HG03039 (cell line): ENCODE results near the gene RASAL3.
A peak's percentile ranks its signal among the peaks of the same experiment; 100 is the strongest.
"Not testable (repeated sequence)": the region's sequence is repeated elsewhere in the genome, so short reads cannot be mapped to it uniquely, and the experiment has no call there.

Source experiments
- ATAC-seq: cut with Tn5 transposase; IDR thresholded peaks from one replicate; pipeline ENCODE4 v1.9.1; 2021; ENCODE audit warnings: mild to moderate bottlenecking, moderate library complexity; ENCODE audit not compliant: unreplicated experiment

The RASAL3 gene

DNA sequence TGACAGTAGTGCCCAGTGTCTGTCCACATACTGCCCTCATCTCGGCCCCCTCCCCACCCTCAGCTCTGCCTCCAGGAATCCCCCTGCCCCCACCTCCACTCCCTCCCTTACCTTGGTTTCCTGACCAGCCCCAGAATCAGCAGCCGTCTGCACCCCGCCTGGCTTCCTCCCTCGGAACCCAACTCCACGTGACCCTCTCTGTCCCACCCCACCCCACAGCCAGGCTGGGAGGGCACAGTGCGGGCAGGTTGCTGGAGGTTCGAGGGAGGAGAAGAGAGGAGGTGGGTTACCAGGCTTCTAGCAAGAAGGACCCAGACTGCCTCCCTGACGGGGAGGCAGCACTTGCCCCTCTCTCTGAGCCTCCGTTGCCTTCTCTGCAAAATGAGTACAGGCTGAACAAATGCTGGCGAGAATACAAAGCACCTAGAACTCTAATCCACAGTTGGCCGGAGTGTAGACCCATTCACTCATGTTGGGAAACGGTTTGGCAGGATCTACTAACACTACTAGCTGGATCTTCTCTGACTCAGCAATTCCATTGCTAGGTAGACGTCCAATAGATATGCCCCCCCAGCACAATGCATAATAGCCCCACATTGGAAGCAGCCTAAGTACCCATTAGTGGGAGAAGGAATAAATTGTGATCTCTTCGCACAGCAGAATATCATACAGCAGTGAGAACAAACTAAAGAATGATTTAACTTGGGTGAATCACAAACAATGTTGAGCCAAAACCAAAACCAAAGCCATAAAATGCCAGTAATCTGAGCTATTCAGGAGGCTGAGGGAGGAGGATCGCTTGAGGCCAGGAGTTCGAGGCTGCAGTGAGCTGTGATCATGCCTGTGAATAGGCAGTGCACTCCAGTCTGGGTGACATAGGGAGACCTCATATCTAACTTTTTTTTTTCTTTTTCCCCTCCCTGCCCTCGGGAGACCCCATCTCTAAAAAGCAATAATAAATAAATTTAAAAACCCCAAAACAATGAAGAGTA is at the start of gene RASAL3:
RASAL3 (minus strand) TSS at position 151 of the 992 bp plus-strand sequence. CDS start 186 bp downstream, outside the sequence.
- ATAC-seq = peak; percentile 37

DNA sequence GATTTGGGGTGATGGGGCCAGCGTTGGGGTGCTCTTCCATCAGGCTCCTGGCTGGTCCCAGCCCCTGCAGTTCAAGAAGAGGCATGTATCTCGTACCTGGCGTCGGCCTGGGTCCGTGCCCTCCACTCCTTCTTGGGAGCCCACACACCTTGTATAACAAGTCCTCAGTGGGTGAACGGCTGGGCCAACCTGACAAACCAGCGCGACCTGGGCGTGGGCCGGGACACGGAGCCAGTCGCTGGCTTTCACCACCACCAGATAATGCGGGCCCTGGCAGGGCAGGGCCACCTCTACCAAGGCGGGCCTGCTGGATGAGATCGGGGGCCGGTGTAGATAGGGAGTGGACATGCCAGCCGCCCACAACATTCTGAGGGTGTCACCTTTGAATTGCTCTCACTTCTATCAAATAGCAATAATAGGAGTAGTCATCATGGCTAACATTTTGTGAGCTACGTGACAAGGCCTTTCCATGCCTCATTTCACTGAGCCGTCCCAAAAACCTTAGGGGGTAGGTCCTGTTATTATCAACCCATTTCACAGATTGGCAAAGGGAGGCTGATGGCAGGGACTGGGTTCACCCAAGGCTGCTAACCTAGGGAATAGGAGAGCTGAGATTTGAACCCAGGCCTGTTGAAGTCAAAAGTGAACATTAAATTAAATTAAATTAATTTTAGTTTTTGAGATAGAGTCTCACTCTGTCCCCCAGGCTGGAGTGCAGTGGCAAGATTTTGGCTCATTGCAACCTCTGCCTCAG is 47.5 kb upstream of the RASAL3 start:
- ATAC-seq = no peak

DNA sequence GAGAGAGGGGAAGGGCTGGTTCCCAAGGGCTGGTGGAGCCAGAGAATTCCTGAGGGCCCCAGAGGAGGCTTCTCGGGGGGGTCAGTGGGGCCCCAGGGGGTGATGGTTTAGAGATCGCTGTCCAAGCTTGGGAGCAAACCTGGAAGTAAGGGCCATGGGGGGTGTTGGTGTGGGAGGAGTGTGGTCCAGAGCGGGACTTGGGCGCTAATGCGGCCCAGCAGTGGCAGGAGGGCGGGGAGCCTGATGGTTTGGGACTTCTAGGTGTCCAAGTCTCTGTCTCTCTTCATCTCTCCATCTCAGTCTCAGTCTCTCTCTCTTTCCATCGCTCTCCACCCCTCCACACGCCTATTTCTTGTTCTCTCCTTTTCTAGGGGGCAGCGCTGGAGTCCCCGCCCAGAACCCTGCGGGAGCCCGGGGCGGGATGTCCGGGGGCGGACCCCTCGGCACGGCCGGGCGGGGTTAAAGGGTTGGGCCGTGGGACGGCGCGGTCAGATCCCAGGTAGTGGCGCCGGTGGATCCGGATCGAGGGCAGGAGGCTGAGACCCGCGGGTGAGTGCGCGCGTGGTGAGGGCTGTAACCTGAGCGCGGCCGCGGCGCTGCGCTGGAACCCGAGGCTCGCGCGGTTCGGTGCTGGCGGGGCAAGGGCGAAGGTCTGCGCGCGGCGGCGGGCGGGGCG is 43.8 kb upstream of the RASAL3 start, which contains the start of gene CYP4F22:
CYP4F22 (plus strand) TSS at position 491 of the 676 bp plus-strand sequence. CDS start 16,812 bp downstream, outside the sequence.
- no peak for ATAC-seq

DNA sequence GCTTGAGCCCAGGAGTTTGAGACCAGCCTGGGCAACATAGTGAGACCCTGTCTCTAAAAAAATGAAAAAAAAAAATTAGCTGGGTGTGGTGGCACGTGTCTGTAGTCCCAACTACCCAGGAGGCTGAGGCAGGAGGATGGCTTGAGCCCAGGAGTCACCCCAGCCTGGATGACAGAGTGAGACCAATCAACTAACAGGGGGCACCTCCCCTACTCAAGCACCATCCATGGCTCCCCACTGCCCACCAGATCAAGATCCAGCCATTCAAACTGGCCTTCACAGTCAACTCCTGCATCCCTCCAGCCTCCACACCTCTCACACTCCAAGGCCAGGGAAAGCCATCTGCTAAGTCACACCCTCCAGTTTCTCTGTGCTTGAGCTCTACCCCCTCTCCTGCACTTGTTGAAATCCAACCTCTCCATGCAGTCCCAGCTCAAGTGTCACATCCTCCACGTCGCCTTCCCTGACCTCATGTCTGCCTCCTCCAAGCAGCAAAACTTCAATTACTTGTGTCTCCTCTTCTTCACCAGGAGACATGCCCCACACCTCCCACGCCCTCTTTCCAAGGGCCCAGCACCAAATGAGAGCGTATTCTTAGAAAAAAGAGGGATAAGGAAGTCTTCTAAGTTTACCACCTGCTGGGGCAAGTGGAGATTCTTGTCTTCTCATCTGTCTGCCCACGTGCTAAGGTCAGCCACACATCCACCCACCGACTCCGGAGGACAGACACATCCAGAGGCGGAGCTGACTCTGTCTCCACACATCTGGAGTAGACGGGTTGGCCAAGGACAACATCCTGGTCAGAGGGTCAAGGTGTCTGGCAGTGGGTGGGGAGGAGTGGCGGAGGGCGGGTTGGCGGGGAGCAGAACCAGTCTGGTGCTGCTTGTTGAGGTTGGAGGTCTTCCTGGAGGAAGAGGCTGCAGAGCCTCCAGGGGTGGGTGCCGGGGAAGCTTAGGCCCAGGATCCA is 43.0 kb upstream of the RASAL3 start:
- no peak for ATAC-seq

DNA sequence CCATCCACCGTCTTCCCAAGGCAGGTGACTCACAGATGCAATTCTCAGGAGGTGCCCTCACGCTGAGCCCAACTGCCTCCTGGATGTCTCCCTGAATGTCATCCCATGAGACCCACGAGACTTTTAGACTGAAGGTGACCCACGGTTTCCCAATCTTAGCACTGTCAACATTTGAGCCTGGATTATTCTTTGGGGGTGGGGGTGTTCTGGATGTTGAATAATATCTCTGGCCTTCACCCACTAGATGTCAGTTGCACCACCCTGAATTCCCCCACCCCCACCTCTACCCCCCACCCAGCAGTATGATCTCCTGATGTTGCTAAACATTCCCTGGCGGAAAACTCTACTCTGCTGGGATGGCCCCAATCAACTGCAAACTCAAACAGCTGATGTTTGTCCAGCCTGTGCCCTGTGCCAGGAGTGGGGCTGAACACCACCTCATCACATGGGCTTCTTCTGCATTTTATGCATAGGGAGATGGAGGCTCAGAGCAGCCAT is 41.8 kb upstream of the RASAL3 start:
- ATAC-seq = no peak

DNA sequence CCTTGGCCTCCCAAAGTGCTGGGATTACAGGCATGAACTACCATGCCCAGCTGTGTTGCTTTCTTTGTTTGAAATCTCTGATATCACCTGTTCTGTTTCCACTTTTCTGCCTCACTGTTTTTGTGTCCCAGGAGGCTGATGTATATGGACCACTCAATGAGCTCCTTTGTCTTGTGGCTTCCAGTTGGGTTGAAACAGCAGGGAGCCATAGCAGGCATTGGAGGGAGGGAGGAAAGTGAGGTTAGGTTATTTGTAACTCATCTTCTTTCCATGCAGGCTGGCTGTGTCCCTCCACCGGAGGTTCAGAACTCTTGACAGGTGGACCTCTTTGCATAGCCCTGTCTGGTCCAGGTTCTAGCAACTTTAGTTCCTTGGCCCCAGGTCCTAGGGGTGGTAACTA is 37.9 kb upstream of the RASAL3 start:
- ATAC-seq = no peak

DNA sequence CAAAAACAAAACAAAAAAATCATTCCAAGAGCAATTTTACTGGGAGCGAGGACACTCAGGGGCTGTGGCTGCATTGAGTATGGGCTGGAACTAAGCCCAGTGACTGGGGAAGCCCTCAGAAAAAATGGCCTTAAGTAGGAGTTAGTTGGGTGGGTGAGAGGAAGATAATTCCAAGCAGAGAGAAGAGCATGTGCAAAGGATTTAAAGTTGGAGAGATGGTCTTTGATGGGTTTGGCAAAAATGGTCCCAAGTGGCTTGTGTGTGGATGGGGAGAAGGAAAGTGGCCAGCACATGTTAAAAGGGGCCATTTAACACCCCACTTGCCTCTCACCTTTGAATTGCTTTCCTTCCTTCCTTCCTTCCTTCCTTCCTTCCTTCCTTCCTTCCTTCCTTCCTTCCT is 37.3 kb upstream of the RASAL3 start:
- no peak for ATAC-seq

DNA sequence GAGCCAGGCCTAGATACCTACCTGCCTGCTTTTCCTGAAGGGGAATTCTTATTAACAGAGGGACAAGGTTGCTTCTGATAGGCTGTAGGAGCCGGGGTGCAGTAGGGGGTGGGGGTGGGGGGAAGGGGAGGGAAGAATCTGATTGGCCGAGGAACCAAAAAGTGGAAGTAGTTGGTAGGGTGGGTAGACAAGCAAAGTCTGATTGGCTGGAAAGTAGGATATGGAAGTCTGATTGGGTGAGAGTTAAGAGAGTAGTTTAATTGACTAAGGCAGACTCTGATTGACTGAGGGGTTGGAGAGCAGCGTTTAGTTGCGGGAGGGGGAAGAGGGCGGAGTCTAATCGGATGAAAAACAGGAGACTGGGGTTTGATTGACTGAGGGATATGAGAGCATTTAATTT is 34.6 kb upstream of the RASAL3 start:
- no peak for ATAC-seq

DNA sequence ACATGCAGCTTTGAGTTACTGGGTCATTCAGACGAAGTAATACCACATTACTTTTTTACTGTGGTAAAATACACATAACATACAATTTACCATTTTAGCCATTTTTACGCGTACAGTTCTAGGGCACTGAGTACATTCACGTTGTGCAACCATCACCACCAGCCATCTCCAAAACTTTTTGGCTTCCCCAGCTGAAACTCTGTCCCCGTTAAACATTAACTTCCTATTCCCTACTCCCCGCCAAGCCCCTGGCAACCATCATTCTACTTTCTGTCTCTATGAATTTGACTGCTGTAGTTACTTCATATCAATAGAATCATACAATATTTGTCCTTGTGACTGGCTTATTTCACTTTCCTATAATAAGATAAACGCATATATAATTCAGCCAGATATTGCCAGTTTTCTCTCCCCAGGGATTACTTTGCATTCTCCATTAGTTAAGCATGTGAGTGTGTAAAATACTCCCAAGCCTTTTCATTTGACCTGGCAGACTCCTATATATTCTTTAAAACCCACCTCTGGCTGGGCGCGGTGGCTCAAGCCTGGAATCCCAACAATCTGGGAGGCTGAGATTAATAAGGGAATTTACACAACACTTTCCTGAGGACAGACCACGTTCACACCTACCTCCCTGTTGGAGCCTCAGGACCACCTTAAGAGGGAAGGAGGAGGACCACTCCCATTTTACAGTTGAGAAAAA is 34.0 kb upstream of the RASAL3 start:
- ATAC-seq = no peak

DNA sequence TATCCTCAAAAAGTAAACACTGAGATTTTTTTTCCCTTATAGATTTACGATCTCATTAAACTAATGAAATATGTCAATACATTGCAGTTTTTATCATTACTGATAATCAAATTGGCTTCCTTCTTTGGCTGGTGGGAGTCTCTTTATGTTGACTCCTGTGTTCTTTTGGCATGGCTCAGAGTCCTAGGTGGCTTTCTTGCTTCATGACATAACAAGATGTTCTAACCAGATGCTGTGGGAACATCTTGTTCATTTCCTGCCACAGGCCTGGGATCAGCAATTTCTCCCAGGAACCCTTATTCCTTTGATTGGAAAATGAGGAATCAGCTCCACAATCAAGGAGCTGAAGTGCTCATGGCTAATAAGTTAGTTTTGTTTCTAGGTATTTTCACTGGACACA is 30.8 kb upstream of the RASAL3 start:
- no peak for ATAC-seq

DNA sequence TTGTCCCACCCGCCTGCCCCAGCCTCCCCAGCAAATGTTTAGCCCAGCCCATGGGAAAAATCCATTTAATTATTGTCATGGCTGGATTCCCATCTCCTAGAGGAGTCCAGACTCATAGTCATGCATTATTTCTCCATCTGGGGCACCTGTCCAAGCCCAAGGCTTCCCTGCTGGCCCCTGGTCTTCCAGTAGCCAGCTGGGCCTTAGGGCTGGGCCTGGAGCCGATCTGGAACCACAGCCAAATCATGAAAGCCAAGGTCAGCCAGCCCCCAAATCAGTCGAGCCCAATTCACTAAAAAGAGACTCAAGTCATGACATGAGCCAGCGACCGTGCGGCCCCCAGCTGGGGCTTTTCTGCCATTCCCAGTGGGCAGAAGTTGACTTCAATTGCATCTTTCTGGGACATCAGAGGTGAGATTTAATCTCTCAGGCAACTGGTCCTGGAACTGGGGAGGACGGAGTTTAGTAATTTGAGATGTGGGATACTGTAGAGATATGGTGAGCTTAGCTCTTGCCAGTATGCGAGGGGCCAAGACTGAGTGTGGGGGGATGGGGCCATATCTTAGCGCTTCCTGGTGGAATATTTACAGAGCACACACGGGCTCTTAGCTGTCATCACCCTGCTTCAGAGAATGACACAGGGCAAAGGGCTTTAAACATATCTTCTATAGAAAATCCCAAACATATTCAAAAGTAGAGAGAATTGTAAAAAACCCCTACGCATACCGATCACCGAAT is 24.3 kb upstream of the RASAL3 start:
- no peak for ATAC-seq

DNA sequence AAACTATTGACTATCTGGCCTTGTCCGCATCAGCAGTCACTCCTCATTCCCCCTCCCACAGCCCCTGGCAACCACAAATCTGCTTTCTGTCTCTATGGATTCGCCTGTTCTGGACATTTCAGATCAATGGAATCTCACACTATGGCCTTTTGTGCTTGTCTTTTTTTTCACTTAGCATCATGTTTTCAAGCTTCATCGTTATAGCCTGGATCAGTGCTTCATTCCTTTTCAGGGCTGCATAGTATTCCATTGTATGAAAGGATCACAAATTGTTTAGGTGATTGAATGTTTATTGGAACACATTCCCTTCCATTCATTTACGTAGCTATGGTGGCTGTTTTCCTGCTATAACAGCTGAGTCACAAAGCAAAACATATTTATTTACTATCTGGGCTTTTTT is 22.7 kb upstream of the RASAL3 start:
- ATAC-seq = no peak

DNA sequence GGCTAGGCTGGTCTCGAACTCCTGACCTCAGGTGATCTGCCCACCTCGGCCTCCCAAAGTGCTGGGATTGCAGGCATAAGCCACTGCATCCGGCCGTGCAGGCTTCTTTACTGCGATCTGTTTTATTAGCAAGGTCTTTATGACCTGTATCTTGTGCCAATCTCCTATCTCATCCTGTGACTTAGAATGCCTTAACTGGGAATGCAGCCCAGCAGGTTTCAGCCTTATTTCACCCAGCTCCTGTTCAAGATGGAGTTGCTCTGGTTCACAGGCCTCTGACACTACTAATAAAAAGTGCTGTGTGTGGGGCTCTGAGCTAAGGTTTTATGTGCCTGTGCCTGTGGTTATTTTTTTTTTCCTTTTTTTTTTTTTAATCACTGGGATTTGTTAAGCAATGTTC is 21.4 kb upstream of the RASAL3 start:
- ATAC-seq = not testable (repeated sequence)

DNA sequence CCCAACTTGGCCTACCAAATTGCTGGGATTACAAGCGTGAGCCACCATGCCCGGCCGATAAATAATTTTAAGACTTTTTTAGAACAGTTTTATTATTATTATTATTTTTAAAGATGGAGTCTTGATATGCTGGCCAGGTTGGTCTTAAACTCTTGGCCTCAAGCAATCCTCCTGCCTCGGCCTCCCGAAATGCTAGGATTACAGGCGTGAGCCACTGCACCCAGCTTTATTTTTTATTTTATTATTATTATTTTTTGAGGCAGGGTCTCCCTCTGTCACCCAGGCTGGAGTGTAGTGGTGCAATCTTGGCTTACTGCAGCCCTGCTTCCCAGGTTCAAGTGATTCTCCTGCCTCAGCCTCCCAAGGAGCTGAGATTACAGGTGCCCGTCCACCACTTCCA is 16.7 kb upstream of the RASAL3 start:
- not testable (repeated sequence) for ATAC-seq

DNA sequence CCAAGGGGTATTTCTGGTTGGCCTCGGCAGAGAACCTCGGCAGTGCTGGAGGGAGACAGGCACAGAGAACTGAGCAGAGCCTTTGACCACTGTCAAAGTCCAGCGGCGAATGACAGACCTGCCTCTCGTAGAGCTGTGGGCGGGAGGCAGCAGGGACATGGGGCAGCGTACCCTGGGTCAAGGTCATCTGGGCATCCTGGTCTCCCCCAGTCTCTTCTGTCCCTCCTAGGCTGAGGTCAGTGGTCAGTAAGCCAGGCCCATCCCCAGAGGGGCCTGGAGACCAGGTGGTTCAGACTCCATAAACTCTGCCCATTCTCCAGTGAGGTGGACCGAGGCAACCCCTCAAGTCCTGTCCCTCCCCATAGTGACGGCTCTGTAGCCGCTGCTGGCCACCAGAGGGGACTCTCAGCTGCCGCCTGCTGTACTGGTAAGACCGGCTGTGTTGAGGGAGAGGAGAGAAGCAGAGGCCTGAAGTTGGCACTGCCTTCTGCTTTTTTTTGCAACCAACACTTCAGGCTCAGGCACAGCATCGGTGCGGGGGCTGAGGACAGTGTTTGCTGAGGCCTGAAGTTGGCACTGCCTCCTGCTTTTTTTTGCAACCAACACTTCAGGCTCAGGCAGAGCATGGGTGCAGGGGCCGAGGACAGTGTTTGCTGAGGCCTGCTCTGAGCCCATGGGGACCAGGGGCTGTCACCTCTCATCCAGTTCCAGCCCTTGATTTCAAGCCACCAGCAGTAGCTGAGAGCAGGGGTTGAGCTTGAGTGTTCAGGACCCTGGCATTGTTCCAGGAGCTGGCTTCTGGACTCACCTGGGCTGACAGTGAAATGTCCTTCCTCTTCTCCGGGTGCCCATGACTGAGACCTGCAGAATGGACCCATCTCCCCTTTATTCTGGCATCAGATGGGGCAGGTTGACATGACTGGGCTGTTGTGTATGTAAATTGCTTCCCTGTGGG is 15.3 kb upstream of the RASAL3 start, which contains the start of gene PGLYRP2:
PGLYRP2 (minus strand) TSS at position 111 of the 955 bp plus-strand sequence. CDS start 130 bp downstream, outside the sequence.
- no peak for ATAC-seq

DNA sequence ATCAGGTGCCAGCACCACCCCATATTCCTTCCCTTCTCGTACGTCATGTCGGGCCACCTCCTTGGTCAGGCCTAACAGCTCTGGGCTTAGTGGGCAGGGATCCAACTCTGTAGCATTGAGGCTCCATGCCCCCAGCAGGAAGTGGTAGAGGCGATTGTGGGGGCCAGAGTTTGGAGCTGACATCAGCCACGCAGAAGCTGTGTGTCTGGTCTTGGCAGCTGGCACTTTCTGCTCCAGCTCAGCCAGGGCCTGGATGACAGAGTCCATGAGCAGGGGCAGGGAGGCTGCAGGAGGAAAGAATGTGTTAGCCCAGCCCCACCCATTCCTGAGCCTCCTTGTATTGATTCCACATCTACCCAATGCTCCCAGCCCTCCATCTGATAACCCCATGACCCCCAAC is 12.0 kb upstream of the RASAL3 start:
- ATAC-seq = no peak

DNA sequence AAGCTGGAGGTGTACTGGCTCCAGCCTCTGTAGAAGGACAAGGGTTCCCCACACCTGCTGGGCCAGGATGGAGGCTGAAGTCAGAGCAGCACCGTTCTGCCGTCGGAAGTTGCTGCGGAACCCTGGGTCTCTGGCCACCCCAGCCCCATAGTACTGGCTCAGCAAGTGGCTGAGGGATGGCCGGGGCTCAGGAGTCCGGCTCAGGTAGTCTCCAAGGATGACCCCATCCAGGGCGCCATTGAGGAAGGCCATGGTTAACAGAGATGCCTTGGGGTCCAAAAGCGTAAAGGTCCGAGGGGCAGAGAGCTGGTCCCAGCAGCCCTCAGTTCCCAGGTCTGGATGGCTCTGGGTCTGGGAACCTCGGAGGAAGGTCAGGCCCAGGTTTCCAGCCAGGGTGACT is 11.3 kb upstream of the RASAL3 start:
- no peak for ATAC-seq
